Embryonic facial prominence (tissue), 1 donor: ENCODE measurements around the gene NOD1.
"Not testable (repeated sequence)": the region's sequence is repeated elsewhere in the genome, so short reads cannot be mapped to it uniquely, and the experiment has no call there.

Source experiments
- DNase-seq: peaks from one replicate; pipeline ENCODE4 v3.0.0-alpha.2; 2016; ENCODE audit errors: extremely low spot score

The NOD1 gene, protein sequence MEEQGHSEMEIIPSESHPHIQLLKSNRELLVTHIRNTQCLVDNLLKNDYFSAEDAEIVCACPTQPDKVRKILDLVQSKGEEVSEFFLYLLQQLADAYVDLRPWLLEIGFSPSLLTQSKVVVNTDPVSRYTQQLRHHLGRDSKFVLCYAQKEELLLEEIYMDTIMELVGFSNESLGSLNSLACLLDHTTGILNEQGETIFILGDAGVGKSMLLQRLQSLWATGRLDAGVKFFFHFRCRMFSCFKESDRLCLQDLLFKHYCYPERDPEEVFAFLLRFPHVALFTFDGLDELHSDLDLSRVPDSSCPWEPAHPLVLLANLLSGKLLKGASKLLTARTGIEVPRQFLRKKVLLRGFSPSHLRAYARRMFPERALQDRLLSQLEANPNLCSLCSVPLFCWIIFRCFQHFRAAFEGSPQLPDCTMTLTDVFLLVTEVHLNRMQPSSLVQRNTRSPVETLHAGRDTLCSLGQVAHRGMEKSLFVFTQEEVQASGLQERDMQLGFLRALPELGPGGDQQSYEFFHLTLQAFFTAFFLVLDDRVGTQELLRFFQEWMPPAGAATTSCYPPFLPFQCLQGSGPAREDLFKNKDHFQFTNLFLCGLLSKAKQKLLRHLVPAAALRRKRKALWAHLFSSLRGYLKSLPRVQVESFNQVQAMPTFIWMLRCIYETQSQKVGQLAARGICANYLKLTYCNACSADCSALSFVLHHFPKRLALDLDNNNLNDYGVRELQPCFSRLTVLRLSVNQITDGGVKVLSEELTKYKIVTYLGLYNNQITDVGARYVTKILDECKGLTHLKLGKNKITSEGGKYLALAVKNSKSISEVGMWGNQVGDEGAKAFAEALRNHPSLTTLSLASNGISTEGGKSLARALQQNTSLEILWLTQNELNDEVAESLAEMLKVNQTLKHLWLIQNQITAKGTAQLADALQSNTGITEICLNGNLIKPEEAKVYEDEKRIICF

DNA sequence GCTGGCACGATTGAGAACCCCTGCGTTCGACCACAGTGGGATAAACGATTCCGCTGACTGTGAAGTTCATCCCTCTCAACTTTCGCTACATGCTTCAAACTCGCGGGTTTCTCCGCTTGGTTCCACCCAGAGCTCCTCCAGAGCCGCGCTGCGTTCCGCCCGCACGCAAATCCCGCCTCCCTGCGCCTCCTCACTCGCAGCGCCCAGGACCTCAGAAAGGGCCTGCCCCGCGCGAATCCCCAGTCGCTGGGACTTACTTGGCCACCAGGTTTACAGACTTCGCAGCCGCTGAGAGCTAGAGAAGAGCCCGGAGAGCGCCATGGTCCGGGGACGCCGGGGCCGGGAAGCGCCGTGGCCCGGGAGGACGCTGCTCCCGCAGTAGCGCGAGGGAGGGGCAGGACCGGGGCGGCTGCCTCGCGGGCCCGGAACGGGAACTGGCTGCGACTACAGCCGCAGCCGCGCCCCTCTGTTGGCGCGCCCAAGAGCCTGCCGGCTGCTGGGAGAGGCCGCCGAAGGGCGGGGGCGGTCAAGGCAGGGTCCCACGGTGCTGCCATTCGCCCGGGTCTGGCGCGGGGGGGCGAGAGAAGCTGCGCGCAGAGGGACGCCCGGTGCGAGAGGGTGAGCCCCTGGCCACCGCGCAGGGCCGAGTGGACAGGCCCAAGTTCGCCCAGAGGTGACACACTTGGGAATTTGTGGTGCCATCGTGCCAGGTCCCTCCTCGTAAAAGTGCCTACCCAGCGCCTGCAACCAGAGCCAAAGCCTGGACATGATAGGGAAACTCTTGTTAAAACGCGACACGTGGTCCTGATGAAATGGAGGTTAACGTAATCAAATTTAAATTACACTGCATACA, at the start of gene NOD1:
Gene NOD1, minus strand, starts transcription at position 436 of the 853 bp plus-strand sequence. CDS start 21,863 bp downstream, outside the sequence.
- peak; percentile 19 for DNase-seq

DNA sequence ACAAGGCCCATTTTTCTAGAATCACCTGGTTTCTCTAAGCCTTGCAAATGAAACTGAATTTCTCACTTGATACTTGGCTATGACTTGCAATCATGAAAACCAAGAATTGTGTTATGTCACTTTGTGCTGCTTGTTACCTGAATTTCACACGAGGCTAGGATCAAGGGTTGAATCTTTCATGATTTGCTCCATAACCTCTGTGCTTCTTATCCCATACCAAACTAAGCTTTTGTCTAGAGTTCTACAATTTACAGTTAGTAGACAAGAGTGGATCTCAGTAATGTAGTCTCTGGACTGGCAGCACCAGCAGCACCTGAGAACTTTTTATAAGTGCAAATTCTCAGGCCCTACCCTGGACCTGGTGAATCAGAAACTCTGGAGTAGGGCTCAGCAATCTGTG, 48.7 kb upstream of the NOD1 start:
- not testable (repeated sequence) for DNase-seq

DNA sequence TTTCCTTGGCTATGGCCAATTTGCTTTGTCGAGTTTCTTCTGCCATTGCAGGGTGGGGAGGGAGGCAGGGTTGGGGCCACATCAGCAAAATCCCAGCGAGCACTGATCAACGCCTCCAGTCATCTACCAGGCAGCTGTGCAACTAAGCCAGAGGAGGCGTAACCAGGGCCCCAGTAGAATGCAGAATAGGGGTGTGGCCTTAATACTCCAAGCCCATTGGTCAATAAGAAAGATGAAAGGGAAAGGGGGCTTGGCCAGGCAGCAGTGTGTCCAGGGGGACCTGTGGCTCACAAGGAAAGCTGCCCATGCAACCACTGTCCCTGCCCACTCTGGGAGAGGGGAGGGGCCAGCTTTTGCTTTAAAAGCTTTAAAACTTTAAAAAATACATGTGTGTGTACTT, 47.6 kb upstream of the NOD1 start:
- no peak for DNase-seq

DNA sequence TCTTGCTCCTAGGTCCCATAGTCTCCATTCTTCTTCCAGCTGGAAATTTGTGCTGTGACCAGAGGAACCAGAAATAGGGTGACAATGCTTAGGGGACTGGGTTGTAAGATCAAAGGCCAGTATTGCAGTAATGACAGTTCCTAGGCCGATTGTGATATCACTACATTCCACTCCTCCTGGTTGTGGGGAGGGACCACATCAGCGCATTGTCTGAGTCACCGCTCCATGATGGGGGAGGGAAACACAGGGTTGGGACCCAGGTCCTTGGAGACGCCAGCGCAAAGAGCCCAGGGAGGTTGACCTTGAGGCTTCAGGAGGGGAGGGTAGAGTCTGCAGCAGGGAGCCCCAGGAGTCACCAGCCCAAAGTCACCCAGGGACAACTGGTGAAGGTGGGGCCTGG, 46.8 kb upstream of the NOD1 start:
- DNase-seq: no peak

DNA sequence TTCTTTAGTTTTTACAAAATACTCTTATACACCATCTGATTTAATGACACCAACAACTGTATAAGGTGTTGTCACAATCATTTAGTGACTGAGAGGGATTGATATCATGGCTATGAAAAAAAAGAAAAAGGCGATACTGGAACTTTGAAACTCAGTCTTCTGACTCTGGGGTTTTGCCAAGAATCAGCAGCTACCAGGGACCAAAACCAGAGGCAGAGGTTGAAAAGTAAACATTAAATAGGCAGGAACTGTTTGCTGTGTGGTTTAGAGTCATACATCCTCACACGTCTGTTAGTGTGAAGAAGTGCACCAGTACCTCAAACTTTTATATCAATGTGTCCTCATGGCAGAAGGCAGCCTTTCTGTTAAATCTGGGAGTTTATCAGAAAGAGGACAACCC, 46.0 kb upstream of the NOD1 start:
- DNase-seq: no peak

DNA sequence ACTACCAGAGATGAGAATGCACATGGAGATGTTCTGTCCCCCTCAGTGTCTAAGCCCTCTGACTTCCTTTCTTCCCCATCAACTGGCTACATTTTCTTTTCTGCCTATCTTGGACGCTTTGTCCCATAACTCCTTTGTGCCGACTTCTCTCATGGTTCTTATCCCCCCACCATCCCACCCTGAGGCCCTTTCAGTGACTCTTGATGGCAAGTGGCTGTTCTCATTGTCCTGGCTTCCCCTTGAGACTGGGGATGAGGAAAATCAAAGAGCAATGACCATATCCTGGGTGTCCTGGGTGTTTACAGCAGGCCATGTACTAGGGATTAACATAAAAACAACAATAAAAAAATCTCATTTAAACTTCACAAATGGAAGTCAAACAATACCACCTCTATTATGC, 44.9 kb upstream of the NOD1 start:
- no peak for DNase-seq

DNA sequence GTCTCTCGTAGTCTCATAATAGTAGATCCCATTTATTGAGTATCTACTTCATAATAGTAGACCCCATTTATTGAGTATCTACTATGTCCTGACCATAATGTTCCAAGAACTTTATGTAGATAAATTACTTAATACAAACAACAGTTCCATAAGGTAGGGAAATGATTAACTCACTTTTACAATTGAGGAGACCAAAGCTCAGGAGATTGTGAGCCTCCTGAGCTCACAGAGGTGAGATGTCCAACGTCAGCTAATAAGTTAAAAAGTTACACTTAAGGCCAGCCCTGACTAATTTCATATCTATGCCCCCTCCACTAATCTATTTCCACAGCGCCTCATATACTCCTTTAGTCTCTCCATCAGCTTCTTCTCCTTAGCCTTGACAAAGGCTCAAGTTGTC, 43.6 kb upstream of the NOD1 start:
- no peak for DNase-seq

DNA sequence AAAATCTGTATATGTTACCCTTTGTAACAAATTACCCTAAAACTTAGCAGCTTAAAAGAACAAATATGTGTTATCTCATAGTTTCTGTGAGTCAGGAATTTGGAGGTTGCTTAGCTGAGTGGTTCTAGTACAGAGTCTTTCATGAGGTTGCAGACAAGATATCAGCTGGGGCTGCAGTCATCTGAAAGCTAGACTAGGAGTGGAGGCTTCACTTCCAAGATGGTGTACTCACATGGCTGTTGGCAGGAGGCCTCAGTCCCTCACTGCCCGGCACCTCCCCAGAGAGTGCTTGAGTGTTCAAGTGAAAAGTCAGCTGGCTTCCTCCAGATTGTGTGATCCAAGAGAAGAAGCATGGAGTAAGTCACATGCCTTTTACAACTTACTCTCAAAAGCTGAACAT, 42.9 kb upstream of the NOD1 start:
- DNase-seq: no peak

DNA sequence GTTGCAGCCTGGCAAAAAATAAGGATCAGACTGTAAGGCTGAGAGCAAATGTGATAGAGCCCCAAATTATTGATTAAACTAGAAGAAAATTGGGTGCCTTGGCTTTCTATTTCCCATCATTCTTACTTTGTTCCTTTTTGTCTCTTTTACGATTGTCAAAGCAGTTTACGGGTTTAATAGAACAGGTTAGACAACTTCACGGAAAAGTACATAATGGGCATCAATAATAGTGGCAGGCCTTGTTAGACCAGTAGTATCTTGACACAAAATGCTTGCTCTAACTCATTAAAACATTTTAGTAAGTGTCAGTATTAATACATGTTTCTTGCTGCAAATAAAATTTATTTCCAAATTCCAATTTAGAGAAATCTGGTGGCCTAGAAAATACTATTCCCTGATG, 40.5 kb upstream of the NOD1 start:
- DNase-seq: no peak

DNA sequence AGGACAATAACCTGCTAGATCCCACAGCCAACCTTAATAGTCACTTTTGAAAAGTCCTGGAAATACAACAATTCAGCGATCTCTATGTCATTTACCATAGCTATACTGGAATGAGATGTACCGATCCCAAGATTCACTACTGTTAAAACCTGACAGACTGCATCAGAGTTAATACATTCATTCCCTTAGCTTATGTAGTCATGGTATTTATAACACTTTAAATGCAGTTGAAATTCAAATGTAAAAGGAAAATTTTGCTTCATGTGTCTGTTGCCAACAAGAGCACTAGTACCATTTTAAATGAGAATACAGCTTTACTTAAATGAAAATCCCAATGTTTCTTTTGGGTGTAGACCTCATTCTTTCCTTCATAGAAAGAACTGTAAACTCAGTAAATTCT, 37.2 kb upstream of the NOD1 start:
- DNase-seq: no peak

DNA sequence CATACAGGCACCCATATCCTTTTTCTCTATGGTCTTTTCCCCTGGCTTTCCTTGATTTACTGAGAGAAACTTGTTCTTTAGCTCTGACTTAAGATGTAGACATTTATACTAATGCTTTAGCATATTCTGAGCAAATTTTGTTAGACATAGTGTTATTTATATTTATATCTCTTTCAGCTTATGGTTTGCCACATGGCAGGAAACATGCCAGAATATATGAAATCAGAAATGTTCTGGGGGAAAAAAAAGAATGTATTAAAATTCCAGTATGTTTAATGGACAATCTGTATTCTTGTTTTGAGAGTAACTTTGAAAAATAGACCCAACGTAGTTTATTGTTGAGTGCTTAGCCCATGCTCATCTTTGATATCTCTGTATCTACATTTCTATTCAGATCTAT, 36.2 kb upstream of the NOD1 start:
- DNase-seq: no peak

DNA sequence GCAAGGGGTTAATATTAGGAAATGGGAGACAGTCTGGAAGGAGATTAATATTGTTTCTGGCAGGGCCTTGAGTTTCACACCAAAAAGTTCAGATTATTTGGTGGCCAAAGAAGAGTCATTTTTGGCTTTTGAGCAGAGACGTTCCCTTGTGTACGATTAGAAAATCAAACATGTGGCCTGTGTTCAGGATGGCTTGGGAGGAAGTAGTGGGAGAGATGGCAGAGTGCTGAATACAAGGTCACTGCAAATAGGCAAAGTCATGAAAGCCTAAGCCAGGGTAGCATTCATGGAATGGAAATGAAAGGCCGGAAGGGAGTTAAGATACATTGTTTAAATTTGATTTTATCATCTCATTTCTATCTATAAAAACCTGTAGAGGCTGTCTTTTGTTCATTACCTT, 35.6 kb upstream of the NOD1 start:
- DNase-seq: no peak

DNA sequence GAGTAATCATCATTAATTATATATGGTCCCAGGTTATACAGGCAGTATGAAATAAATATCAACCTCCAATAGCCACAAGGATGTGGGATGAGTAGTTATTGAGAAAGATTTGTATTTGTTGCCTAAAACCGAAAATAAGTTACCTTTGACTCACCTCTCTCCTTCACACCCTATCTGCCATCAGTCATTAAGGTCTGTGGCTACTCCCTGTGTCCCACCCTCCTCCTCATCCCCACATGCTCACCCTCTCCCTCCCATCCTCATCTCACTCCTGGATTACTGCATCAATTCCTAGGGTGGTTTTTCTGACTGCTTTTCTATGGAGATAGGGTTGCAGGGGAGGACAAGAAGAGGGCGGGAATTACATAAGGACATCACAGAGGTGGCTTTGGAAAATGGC, 35.2 kb upstream of the NOD1 start:
- DNase-seq: no peak

DNA sequence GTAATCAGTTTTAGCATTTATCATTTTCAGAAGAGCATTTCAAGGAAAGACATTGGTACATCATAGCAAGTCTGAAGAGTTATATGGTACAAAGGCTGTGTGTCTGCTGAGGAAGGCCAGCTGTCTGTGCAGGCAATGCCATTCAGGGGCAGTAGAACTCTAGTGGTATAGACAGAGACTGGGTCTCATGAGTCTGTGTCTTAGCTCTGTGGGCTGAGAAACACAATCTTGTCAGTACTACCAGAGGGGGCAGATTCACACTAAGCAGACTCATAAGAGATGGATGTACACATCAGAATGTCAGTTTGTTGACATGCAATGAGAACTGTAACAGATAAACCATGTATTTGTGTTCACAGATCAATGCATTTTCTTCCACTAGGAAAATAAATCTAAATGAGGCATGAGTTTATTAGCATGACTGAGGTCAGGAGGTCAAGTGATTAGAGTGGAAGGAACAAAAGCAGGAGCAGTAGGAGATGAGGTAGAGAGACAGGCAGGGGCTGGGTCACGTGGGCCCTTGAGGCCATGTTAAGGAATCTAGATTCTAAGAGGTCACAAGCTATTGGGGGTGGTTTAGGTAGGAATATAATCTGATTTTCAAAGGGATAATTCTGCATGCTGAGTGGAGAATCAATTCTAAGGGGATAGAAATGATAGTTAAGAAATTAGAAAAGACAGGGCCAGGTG, 33.5 kb upstream of the NOD1 start:
- DNase-seq: no peak

DNA sequence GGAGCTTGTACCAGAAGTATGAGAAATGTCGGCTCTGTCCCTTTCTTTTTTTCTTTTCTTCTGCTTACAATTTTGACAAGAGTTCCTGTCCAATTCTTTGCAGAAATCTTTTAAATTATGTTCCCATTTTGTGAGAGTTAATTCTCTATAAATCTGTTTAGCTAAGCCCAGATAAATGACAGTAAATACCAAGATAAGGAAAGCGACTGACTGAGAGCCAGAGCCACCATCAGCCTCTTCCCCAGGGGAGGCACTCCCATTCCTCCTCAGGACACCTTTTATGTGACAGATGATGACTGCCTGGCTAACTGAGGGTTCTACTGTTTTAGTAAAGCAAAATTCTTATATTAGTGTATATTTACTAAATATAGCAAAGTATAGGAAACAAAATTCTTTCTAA, 32.9 kb upstream of the NOD1 start:
- no peak for DNase-seq

DNA sequence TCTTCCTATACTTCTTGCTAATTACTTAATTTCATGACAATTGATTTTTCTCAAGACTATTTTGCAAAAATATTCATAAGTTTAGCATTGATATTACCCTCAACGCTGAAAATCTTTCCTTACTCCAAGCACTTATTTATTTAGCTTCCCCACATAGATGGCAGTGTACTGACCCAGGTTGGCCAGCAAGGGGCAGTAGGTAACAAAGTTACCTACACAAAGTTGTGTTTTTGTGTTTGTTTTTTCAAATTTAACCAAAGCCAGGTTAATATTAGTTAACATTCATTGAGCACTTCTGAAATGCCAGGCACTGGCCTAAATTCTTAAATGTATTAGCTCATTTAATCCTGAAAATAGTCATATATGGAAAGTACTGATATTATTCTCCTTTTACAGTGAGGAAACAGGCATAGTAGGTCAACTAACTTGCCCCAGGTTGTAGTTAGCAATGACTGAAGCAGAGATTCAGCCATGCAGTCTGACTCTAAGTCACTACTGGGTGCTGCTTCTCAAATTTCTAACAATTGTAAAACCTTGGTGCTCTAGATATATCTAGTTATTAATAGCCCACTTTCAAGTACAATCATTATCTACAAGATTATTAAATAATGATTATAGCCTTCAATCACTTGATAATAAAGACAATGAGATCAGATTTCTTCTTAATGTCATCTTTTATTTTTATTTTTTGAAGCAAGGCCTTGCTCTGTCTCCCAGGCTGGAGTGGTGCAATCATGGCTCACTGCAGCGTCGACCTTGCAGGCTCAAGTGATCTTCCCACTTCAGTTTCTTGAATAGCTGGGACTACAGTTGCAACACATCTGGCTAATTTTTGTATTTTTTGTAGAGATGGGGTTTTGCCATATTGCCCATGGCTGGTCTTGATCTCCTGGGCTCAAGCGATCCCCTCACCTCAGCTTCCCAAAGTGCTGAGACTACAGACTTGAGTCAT, 31.8 kb upstream of the NOD1 start:
- DNase-seq: no peak

DNA sequence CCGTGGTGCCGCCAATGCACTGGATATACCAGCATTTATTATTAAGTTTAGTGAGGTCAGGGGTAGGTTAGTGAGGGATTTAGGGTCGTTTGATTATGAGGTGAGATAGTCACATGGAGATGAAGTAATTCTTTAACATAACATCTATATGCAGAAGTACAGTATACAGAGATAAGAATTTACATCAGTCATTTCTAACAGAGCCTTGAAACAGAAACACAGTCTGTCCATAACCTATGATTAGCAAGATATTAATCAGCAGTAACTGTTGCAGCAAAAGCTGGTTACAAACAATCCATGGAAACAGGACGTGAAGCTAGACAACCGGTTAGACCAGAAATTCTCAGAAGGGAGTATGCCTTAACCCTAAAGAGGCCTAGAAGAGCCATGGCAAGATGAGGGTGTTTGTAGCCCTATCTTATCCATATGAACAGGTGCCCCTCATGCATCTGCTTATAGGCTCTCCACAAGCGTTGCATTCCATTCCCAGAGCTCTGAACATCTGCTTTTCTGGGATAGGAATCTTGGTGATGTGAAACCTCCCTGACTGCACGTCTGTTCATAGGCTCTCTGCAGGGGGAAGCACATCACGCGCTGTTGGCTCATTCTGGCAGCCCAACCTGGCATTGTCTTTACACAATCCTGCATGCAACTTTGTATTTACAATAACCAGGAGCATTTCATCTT, 30.7 kb upstream of the NOD1 start:
- DNase-seq: not testable (repeated sequence)

DNA sequence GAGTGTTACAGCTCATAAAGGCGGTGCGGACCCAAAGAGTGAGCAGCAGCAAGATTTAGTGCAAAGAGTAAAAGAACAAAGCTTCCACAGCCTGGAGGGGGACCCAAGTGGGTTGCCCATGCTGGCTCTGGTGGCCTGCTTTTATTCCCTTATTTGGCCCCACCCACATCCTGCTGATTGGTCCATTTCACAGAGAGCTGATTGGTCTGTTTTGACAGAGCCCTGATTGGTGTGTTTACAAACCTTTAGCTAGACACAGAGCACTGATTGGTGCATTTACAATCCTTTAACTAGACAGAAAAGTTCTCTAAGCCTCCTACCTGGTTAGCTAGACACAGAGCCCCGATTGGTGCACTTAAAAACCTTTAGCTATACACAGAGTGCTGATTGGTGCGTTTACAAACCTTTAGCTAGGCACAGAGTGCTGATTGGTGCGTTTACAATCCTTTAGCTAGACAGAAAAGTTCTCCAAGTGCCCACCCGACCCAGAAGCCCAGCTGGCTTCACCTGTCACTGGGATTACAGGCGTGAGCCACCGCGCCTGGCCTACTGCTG, 28.8 kb upstream of the NOD1 start:
- DNase-seq: not testable (repeated sequence)

DNA sequence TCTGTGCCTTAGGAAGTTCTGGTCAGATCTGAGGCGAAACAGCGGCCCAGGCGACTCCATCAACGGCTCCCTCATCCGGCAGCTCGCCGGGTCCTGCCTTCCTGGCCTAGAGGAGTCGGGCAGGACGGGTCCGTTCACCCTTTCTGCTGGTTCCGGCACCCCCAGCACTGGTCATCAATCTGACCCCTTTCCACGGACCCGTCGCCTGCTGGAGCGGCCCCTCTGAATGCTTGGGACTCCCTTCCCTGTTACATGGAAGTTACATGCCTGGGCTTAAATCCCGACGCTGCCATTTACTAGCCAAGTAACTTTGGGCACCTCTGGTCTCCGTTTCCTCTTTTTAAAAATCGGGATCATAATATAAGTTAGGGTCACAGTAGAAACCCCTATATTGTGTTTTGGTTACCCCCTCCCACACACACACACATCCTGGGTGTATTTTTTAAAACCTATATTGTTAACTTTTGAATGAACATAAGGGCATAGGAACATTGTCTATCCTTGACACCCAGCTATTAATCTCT, 26.7 kb upstream of the NOD1 start:
- no peak for DNase-seq
